Panc1 (cell line): ENCODE data around the gene TBC1D22B.

ENCODE experiments used
- POLR2AphosphoS5 ChIP-seq: IDR thresholded peaks from 2 replicates; pipeline ENCODE4 v1.6.1; 2012; ENCODE audit warnings: mild to moderate bottlenecking, low read depth, low read length, moderate library complexity
- TCF7L2 ChIP-seq: IDR thresholded peaks from 2 replicates; pipeline ENCODE4 v1.6.1; 2011; ENCODE audit warnings: mild to moderate bottlenecking, low read depth, low read length, inconsistent platforms

DNA sequence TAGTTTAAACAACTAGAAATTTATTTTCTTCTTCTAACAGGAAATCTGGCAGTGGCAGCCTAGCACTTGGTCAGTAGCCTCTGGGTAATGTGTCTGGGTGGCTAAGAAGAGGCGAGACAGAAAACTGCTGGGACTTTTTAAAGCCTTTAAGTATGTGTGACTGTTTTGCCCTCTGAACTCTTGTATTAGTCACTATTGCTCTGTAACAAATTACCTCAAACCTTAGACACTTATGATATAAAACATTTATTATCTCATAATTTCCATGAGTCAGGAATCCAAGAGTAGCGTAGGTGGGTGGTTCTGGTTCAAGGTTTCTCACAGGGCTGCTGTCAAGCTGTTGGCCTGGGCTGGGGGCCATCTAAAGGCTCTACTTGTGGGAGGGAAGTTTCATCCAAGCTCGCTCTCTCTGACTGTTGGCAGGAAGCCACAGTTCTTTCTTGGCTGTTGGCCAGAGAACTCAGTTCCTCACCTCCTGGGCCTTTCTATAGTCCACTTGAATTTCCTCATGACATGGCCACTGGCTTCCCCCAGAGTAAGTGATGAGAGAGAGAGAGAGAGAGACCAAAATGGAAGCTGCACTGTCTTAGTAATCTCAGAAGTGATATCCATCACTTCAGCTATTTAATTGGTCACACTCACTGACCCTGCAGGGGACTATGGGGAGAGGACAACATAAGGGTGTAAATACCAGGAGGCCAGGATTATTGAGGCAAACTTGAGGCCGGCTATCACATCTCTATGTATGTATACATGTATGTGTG, 17.4 kb upstream of the TBC1D22B start:
- TF ChIP-seq POLR2AphosphoS5: no peak
- TF ChIP-seq TCF7L2: no peak
